G401.6 (cell line): ENCODE results near the gene CD58.
"Not testable (repeated sequence)": the region's sequence is repeated elsewhere in the genome, so short reads cannot be mapped to it uniquely, and the experiment has no call there.

Experiments
- FAIRE-seq: peaks from 2 replicates; lab custom pipeline; 2012; peaks lifted over from hg19 to GRCh38; lab: Jason Lieb, UNC

CD58 gene

GRCh38 chr1:116591951-116592605, 21.3 kb upstream of the CD58 start:
- not testable (repeated sequence) for FAIRE-seq

- FAIRE-seq = not testable (repeated sequence)
Measured at GRCh38 chr1:116591006-116591950, 20.5 kb upstream of the CD58 start.

GRCh38 chr1:116590359-116591005, 19.7 kb upstream of the CD58 start:
- not testable (repeated sequence) for FAIRE-seq

GRCh38 chr1:116589101-116589735, 18.4 kb upstream of the CD58 start:
- FAIRE-seq = not testable (repeated sequence)

DNA sequence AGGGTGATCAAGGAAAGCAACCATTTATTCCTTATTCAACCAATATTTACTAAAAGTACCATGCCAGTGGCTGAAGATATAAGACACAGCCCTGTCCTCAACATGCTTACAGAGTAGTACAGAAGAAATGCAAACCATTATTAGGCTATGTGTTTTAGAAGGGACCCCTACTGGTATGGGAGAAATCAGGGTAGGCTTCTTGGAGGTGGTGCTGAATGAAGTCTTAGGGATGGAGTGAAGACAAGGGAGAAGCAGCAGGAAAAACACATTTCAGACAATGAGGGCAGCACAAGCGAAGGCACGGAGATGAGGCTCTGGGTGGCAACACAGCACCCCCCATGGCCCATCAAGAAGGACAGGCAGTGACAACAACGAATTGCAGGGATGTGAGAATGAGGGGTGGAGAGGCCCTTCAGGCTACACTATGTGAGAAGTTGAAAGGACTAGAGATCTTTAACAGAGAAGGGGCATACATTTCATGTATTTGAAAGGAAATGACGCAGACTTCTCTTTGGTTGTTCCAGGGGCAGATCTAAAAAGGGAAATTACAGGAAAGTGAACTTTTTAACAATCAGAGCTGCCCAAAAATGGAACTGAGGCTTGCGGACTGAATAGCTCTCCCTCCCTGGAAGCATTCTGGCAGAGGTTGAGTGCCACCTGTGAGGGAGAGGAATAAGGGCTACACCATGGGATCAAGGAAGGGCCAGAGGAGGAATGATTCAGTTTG, 16.8 kb upstream of the CD58 start:
- no peak for FAIRE-seq

DNA sequence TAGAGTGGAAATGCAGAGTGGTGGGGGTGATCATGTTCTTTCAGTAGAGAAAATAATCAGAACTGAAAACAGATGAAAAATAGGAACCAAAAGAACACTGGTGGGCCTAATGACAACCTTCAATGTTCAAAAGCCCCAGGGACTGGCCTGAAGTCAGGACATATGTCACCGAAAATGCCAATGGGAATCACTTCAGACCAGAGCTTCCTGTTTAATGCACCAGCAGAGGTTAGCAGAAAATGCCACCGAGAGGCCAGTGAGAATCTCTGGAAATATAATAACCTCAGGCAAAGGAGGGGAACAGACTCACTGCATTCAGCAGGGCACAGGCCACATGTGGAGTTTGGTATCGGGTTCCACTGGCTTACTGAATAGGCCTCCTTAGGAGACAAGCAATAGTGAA, 15.9 kb upstream of the CD58 start:
- FAIRE-seq = no peak

- FAIRE-seq = no peak
Measured at GRCh38 chr1:116585886-116586285, 15.1 kb upstream of the CD58 start.

- FAIRE-seq = no peak
Measured at GRCh38 chr1:116581323-116581885, 10.6 kb upstream of the CD58 start.

- no peak for FAIRE-seq
Measured at GRCh38 chr1:116580446-116581322, 9.9 kb upstream of the CD58 start.

DNA sequence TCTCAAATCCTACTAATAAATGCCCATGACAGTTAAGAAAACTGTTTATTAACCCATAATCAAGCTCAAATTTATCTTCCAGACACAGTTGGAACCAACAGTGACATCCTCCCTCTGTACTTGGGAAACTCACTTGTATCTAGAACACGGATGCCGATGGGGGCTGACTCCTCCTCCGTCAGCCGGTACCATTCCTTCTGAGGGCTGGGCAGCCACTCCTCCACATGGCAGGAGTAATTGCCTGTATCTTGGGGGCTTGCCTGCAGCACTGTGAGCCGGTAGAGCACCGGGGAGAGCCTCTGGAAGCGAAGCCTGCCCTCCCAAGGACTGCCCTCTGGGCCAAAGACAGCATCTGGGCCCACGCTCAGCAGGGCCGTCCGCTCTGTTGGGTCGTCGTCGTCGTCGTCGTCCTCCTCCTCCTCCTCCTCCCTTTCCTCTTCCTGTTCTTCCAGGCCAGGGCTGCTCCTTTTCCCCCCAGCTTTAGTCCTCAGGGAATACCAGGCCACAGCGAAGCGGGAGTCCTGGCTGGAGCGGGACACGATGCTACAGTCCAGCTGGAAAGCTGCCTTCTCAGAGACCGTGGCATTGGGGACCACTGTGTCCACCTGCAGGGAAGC, 8.5 kb upstream of the CD58 start:
- FAIRE-seq = no peak

- FAIRE-seq = no peak
Measured at GRCh38 chr1:116578581-116578980, 7.8 kb upstream of the CD58 start.

DNA sequence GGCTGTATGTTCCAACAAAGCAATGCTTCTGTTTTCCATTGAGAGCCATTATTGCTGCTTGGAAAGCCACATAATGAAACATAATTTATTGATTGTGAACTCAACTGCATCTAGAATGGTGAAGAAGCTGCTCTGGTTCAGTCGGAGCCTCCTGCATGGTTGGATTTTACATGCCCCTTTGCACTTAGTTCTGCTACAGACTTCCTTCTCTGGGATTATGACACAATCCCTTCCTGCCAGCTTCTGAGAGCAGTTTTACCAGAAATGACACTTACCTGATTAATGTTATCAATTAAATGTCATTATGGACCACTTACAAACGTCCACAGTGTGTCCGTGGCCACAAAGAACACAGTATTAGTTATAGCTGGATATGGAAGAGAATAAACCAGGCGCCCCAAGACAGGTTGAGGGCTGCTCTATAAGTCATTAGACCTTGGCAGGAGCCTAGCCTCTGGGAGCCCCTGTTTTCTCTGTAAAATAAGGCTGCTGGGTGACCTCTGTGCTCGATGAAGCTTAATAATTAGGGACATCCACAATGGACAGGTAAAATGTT, 7.0 kb upstream of the CD58 start:
- FAIRE-seq = no peak

GRCh38 chr1:116574581-116575291, 3.9 kb upstream of the CD58 start:
- FAIRE-seq = peak; percentile 70

GRCh38 chr1:116573431-116574095, 2.7 kb upstream of the CD58 start:
- no peak for FAIRE-seq

- FAIRE-seq = no peak
Measured at GRCh38 chr1:116572771-116573430, 2.1 kb upstream of the CD58 start.

GRCh38 chr1:116572099-116572498, 1.3 kb upstream of the CD58 start:
- no peak for FAIRE-seq

DNA sequence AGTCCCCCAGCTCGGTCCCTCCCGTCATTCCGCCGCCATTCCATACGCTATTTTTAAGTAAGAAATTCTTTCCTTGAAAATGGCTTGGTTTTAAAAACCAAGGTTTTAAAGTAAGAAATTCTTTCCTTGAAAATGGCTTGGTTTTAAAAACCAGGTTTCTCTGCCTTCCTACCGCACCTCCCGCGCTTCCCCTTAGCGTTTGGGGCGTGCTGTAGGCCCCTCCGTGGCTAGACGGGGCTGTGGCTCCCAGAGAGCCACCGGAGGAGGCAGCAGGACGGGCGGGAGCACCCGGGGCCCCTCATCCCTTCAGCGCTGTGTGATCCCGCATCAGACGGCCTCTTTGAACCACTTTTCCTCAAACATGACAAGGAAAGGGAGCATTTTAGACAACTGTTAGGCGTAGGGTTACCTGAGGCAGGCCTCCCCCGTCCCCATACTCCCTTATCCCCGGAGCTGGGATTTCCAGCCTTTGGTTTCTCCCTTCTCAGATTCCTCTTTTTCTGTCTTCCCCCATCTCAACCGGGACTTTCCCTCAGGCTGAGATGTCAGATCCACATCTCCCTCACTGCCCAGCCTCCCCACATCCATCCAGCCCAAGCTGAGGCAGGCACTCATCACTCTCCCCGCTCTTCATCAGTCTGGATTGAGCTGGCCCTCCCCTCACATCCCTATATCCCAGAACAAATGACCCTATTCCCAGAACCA, 541 bp upstream of the CD58 start:
- no peak for FAIRE-seq
